Middle frontal gyrus (tissue), 1 donor: ENCODE results near the gene KHNYN.

ENCODE experiments used
- DNase-seq: peaks from one replicate; pipeline ENCODE4 v3.0.0-alpha.2; 2015; ENCODE audit warnings: low spot score; ENCODE audit errors: extremely low spot score

Gene KHNYN

GRCh38 chr14:24399999-24400718 is 29.6 kb upstream of the KHNYN start:
- no peak for DNase-seq

DNA sequence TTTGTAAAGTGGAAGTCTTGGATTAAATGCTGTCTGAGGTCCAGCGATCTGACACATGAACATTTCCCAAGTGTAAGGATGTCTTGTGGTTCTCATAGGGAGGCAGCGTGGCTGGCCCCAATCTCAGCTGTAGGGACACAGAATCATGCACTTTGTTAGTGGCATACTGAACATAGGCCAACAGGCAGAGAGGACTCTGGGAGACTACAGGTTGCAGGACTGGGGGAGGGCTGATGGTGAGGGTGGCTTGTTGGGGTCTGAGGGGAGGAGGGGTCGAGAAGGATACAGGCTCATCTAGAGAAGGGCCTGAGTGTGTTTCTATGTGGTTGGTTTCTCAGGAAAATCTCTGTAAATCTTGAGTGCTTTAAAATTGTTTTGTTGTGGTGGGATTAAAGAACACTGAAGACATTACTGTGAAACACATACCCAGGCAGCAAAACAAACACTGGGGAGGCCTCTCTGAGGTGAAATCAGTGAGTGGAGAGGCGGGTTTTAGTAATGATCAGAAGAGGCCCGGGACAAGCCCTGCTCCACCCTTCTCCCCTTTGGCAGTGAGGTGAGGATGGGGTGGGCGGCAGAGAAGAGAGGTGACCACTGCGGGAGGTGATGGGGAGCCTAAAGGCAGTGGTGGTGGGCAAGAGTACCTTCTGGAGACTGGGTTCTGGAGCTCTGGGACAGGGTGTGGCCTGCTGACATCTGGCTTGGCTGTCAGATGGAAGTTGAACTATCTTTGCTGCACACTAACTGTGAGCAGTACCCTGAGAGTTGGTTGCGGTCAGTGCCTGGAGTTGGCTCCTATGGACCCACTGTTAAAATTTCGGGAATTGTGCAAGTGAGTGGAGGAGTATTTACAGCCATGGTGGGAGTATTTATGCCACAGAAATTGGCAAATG is 27.7 kb upstream of the KHNYN start:
- DNase-seq: no peak

DNA sequence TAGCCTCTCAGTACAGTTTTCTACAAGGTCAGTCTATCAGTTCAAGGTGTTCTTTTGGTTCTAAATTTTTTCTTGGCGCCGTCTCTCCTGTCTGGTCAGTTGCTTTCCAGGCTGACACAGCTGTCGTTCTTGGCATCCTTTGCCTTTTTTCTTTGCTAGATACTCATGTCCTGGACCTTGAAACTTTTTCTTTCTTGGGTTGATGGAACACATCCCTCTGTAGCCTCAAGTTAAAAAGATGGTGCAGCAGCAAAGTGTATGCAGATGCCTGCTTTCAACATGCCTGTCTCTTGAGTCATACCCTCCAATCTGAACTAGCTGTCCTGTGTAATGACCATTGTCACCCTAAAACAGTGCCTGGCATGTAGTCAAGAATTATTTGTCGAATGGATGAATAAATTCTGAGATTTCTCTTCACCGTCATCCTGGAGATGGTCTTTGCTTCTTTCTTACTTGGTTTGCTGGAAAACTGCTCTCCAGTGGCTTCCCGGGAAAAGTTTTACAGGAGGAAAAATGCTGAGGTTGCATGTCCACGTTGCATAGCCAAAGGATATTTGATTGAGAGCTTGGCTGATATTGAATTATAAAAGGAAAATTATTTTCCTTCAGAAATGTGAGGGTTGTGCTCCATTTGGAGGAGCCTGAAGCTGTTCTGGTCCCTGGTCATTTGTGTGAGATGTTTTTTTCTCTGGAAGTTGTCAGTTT is 26.3 kb upstream of the KHNYN start:
- DNase-seq: no peak

DNA sequence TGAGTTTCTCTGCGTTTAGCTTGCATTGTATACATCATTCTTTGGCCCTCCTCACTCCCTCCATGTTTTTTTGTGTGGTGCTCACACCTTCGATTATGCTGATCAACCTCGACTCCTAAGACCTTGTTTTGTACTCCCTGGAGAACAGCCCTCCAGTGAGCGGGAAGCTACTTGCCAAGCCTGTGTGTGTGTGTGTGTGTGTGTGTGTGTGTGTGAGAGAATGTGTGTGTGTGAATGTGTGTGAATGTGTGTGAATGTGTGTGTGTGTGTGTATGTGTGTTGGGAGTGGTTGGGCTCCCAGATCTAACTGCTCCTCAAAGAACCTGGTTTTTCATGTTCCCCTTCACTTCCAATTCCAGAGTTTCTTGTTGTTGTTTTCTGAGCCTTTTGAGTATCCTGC is 24.9 kb upstream of the KHNYN start:
- DNase-seq: no peak

DNA sequence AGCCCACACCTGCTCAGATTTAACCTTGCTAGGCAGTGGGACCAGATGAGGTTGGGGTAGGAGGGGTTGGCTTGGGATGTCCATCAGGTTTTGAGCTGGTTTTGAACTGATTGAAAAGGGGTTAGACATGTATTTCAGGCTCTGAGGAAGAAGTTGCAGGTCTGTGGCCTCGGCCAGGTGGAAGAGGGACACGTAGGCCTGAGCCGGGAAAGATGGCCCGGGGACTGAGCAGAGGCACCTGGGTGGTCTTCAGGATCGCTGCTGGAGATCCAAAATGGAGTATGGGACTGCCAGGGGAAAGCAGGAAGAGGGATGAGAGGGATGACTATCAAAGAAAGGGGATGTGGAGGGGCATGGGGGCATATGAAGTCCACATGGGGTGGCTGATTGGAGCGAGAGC is 23.3 kb upstream of the KHNYN start:
- no peak for DNase-seq

GRCh38 chr14:24407608-24408325 is 22.0 kb upstream of the KHNYN start:
- DNase-seq: no peak

DNA sequence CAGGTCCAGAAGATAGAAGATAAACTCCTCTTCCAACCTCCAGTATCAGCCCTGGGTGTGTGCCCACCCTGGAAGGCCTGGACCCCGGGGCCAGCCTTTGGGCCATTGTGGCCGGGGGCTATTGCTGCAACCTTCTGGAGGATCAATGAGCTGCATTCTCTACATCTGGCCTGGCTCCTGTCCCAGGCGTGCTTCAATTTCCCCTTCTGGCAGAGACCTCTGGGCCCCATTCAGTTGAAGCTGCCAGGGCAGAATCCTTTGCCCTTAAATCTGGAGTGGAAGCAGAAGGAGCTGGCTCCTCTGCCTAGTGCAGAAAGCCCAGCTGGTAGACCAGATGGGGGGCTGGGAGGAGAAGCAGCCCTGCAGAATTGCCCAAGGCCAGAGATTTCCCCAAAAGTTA is 21.0 kb upstream of the KHNYN start:
- no peak for DNase-seq

- no peak for DNase-seq
Measured at GRCh38 chr14:24409192-24409591, 20.6 kb upstream of the KHNYN start.

DNA sequence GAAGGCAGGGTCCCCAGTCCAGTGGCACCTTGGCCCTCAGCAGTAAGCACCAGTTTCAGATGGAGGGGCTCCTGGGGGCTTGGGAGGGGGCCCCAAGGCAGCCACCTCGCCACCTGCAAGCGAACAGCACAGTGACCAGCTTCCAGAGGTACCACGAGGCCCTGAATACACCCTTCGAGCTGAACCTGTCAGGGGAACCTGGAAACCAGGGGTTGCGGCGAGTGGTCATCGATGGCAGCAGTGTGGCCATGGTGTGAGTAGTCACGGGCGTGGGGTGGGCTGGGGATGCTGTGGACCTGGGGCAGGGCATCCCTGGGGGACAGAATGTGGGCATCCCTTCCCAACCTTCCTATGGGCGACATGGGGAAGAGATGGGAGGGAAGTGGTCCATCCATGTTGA is 19.8 kb upstream of the KHNYN start:
- no peak for DNase-seq

- no peak for DNase-seq
Measured at GRCh38 chr14:24411443-24412389, 18.0 kb upstream of the KHNYN start.

DNA sequence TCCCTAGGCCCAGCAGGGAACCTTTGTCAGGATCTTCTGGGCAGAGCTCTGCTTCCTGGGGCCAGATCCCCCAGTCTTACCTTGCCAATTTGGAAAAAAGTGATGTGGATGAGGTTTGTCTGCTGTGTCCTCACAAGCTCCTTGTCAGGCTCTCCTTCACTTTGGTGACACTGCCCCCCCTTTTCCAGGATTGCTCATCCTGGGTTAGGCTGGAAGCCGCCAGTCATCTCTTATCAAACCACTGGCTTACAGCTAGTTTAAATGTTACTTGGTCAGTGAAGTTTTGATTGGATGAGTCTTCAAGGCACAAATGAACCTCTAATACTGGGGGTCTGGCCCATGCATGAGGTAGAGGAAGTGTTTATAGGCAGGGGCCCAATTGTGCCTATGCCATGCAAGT is 15.7 kb upstream of the KHNYN start:
- DNase-seq: no peak

DNA sequence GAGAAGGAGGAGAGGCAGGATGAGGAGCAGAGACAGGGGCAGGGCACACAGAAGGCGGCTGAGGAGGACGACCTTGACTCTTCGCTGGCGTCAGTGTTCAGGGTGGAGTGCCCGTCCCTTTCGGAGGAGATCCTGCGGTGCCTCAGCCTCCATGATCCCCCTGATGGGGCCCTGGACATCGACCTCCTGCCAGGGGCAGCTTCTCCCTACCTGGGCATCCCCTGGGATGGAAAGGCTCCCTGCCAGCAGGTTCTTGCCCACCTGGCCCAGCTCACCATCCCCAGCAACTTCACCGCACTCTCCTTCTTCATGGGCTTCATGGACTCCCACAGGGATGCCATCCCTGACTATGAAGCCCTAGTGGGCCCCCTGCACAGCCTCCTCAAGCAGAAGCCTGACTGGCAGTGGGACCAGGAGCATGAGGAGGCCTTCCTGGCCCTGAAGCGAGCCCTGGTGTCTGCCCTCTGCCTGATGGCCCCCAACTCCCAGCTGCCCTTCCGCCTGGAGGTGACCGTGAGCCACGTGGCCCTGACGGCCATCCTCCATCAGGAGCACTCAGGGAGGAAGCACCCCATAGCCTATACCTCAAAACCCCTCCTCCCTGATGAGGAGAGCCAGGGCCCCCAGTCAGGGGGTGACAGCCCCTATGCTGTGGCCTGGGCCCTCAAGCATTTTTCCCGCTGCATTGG is 14.9 kb upstream of the KHNYN start:
- no peak for DNase-seq

- no peak for DNase-seq
Measured at GRCh38 chr14:24415421-24416253, 14.1 kb upstream of the KHNYN start.

DNA sequence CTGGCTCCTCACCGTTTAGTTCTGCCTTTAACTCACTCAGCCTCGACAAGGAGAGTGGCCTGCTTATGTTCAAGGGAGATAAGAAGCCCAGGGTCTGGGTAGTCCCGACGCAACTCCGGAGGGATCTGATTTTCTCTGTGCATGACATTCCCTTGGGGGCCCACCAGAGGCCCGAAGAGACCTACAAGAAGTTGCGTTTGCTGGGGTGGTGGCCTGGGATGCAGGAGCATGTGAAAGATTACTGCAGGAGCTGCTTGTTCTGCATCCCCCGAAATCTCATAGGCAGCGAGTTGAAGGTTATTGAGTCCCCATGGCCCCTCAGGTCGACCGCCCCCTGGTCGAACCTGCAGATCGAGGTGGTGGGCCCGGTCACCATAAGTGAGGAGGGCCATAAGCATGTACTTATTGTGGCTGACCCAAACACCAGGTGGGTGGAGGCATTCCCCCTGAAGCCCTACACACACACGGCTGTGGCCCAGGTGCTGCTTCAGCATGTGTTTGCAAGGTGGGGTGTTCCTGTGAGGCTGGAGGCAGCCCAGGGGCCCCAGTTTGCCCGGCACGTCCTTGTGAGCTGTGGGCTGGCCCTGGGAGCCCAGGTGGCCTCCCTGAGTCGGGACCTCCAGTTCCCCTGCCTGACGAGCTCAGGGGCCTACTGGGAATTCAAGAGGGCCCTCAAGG is 13.4 kb upstream of the KHNYN start:
- no peak for DNase-seq

GRCh38 chr14:24416932-24417619 is 12.7 kb upstream of the KHNYN start:
- DNase-seq: no peak

- no peak for DNase-seq
Measured at GRCh38 chr14:24417832-24418491, 11.8 kb upstream of the KHNYN start.

DNA sequence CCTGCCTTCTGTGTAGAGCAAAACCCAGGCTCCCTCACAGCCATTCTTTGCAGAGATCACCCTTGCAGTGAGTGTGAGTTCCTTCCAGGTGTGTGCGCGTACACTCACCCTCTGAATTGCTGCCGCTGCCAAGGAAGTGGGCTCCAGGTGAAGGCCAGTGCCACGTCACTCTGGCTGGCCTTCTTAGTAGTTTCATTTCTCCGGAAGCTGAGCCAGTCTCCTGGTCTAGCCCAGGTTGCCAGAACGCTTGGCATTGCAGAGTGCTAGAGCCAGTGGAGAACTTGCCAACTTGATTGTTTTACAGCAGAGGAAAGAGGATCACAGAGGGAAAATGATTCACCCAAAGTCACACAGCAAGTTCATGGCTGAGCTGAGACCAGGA is 11.3 kb upstream of the KHNYN start:
- no peak for DNase-seq
